DOHH2 (cell line): ENCODE results near the gene ESRRA.
A peak's percentile ranks its signal among the peaks of the same experiment; 100 is the strongest.

ENCODE experiments used
- H3F3A ChIP-seq: fragments of 200-600 bp; sonication (generic), shearing (Covaris generic); 2 replicates; pipeline ENCODE4 v1.6.0; 2016; ENCODE audit warnings: antibody characterized with exemption, mild to moderate bottlenecking; ENCODE audit not compliant: control insufficient read depth, insufficient read depth
- H3K27ac ChIP-seq: fragments of 200-600 bp; sonication (generic); 2 replicates; pipeline ENCODE4 v1.5.1; 2014; ENCODE audit warnings: low read depth, mild to moderate bottlenecking, low read length, moderate library complexity
- H3K27me3 ChIP-seq: fragments of 200-600 bp; sonication (generic); 2 replicates; pipeline ENCODE4 v1.6.1; 2014; ENCODE audit warnings: mild to moderate bottlenecking, low read length, mixed read lengths; ENCODE audit not compliant: control insufficient read depth
- H3K36me3 ChIP-seq: fragments of 200-600 bp; sonication (generic); 2 replicates; pipeline ENCODE4 v1.6.1; 2014; ENCODE audit warnings: mild to moderate bottlenecking, low read length, moderate library complexity, mixed read lengths; ENCODE audit not compliant: control insufficient read depth
- H3K4me1 ChIP-seq: fragments of 200-600 bp; sonication (generic); 2 replicates; pipeline ENCODE4 v1.6.1; 2014; ENCODE audit warnings: mild to moderate bottlenecking, low read length, mixed read lengths; ENCODE audit not compliant: control insufficient read depth
- H3K4me2 ChIP-seq: fragments of 200-600 bp; sonication (generic); 2 replicates; pipeline ENCODE4 v1.6.0; 2014; ENCODE audit warnings: mild to moderate bottlenecking, low read length, moderate library complexity
- H3K4me3 ChIP-seq: fragments of 200-600 bp; sonication (generic); 2 replicates; pipeline ENCODE4 v1.5.1; 2014; ENCODE audit warnings: mild to moderate bottlenecking, low read length, mixed read lengths
- H3K79me2 ChIP-seq: fragments of 200-600 bp; sonication (generic); 2 replicates; pipeline ENCODE4 v1.6.1; 2014; ENCODE audit warnings: mild to moderate bottlenecking, low read length, mixed read lengths; ENCODE audit not compliant: control insufficient read depth
- H3K9me2 ChIP-seq: fragments of 200-600 bp; sonication (generic); replicated peaks from 2 replicates; pipeline ENCODE4 v1.6.1; 2014; ENCODE audit warnings: mild to moderate bottlenecking, low read length, mixed read lengths; ENCODE audit not compliant: control insufficient read depth
- H3K9me3 ChIP-seq: fragments of 200-600 bp; sonication (generic); 2 replicates; pipeline ENCODE4 v1.6.1; 2014; ENCODE audit warnings: antibody characterized with exemption, low read length, mixed read lengths; ENCODE audit not compliant: control insufficient read depth, insufficient read depth
- H4K20me1 ChIP-seq: fragments of 200-600 bp; sonication (generic); 2 replicates; pipeline ENCODE4 v1.6.0; 2014; ENCODE audit warnings: low read depth, mild to moderate bottlenecking, antibody characterized with exemption, low read length, moderate library complexity; ENCODE audit not compliant: control insufficient read depth, insufficient read depth
- EZH2phosphoT487 ChIP-seq: fragments of 200-600 bp; sonication (generic); IDR thresholded peaks from 2 replicates; pipeline ENCODE4 v1.6.1; 2017; ENCODE audit warnings: borderline replicate concordance, mild to moderate bottlenecking, antibody characterized with exemption, low read length, moderate library complexity, mixed read lengths
- TF ChIP-seq, protein P1 (sequence below): fragments of 200-600 bp; sonication (generic); IDR thresholded peaks from one replicate; pipeline ENCODE4 v1.5.1; 2014; ENCODE audit warnings: antibody characterized with exemption, mild to moderate bottlenecking, low read depth, low read length; ENCODE audit not compliant: poor library complexity, severe bottlenecking

Gene ESRRA

GRCh38 chr11:64341429-64341828 is 36.1 kb downstream of the ESRRA start:
- H3K36me3 ChIP-seq, result peaks cover 40% of the 10 kb centered on the region
- no peaks in the 10 kb centered on the region for H3K27me3 ChIP-seq
- peak overlapping the region; percentile 86 for H3K4me2 ChIP-seq
- peaks cover 16% of the 10 kb centered on the region for H3K79me2 ChIP-seq
- H3K9me2 ChIP-seq, result no peaks in the 10 kb centered on the region
- H3K4me1 ChIP-seq, result peaks cover 49% of the 10 kb centered on the region
- no peaks in the 10 kb centered on the region; the same call in 1 of the 2 replicates for H3F3A ChIP-seq
- TF ChIP-seq, protein P1, sequence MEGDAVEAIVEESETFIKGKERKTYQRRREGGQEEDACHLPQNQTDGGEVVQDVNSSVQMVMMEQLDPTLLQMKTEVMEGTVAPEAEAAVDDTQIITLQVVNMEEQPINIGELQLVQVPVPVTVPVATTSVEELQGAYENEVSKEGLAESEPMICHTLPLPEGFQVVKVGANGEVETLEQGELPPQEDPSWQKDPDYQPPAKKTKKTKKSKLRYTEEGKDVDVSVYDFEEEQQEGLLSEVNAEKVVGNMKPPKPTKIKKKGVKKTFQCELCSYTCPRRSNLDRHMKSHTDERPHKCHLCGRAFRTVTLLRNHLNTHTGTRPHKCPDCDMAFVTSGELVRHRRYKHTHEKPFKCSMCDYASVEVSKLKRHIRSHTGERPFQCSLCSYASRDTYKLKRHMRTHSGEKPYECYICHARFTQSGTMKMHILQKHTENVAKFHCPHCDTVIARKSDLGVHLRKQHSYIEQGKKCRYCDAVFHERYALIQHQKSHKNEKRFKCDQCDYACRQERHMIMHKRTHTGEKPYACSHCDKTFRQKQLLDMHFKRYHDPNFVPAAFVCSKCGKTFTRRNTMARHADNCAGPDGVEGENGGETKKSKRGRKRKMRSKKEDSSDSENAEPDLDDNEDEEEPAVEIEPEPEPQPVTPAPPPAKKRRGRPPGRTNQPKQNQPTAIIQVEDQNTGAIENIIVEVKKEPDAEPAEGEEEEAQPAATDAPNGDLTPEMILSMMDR, result no peak
- no peak for TF ChIP-seq EZH2phosphoT487
- H4K20me1 ChIP-seq, result peaks cover 8% of the 10 kb centered on the region; the same call in 1 of the 2 replicates
- H3K27ac ChIP-seq, result no peak overlapping the region
- peak overlapping the region; percentile 81; the same call in 1 of the 2 replicates for H3K4me3 ChIP-seq
- H3K9me3 ChIP-seq, result no peaks in the 10 kb centered on the region

- no peak for TF ChIP-seq EZH2phosphoT487
- TF ChIP-seq, protein P1, result no peak
- Histone ChIP-seq H3K9me2 (no peaks in the 10 kb centered on the region), H3K36me3 (peaks cover 40% of the 10 kb centered on the region), H3K4me2 (peak overlapping the region; percentile 46), H4K20me1 (peaks cover 8% of the 10 kb centered on the region; the same call in 1 of the 2 replicates), H3K9me3 (no peaks in the 10 kb centered on the region), H3K27me3 (no peaks in the 10 kb centered on the region), H3K4me3 (peak overlapping the region; percentile 33; the same call in 1 of the 2 replicates), H3K27ac (no peak overlapping the region), H3K79me2 (peaks cover 16% of the 10 kb centered on the region), H3F3A (no peaks in the 10 kb centered on the region; the same call in 1 of the 2 replicates), H3K4me1 (peaks cover 46% of the 10 kb centered on the region)
Observed at GRCh38 chr11:64341851-64342791, 36.8 kb downstream of the ESRRA start.

GRCh38 chr11:64342869-64343745 is 37.8 kb downstream of the ESRRA start:
- peak overlapping the region; percentile 33; the same call in 1 of the 2 replicates for H3K4me3 ChIP-seq
- H4K20me1 ChIP-seq, result peaks cover 8% of the 10 kb centered on the region; the same call in 1 of the 2 replicates
- H3K4me1 ChIP-seq, result peaks cover 37% of the 10 kb centered on the region
- TF ChIP-seq EZH2phosphoT487, result no peak
- TF ChIP-seq, protein P1, result no peak
- peaks cover 11% of the 10 kb centered on the region for H3K79me2 ChIP-seq
- no peaks in the 10 kb centered on the region for H3K9me2 ChIP-seq
- H3K9me3 ChIP-seq, result no peaks in the 10 kb centered on the region
- no peaks in the 10 kb centered on the region for H3K27me3 ChIP-seq
- no peak overlapping the region for H3K27ac ChIP-seq
- H3K36me3 ChIP-seq, result peaks cover 31% of the 10 kb centered on the region
- H3K4me2 ChIP-seq, result peak overlapping the region; percentile 46
- H3F3A ChIP-seq, result no peaks in the 10 kb centered on the region; the same call in 1 of the 2 replicates
